UCSD-AML1 (cell line): ENCODE measurements around the gene GALNT2.

ENCODE experiments used
- DNase-seq: peaks from one replicate; lab custom pipeline; 2025; ENCODE audit not compliant: unreplicated experiment; lab: John Stamatoyannopoulos, UW

Gene GALNT2

GRCh38 chr1:230176326-230176725 lies 109.3 kb downstream of the GALNT2 start:
- no peak for DNase-seq

- DNase-seq: no peak
These were observed 109.9 kb downstream of the GALNT2 start for GRCh38 chr1:230176871-230177411.

GRCh38 chr1:230179249-230179648 lies 112.2 kb downstream of the GALNT2 start:
- DNase-seq: no peak

GRCh38 chr1:230185076-230186001 lies 118.3 kb downstream of the GALNT2 start:
- DNase-seq: no peak

- no peak for DNase-seq
These were observed 119.2 kb downstream of the GALNT2 start for GRCh38 chr1:230186003-230186863.

- peak; percentile 64 for DNase-seq
These were observed 119.8 kb downstream of the GALNT2 start for GRCh38 chr1:230186874-230187273.

- DNase-seq: no peak
These were observed 120.3 kb downstream of the GALNT2 start for GRCh38 chr1:230187290-230187689.

GRCh38 chr1:230188826-230189225 lies 121.8 kb downstream of the GALNT2 start:
- no peak for DNase-seq

GRCh38 chr1:230189341-230189740 lies 122.3 kb downstream of the GALNT2 start:
- DNase-seq: no peak

GRCh38 chr1:230189824-230190223 lies 122.8 kb downstream of the GALNT2 start:
- DNase-seq: no peak

- peak; percentile 45 for DNase-seq
These were observed 124.2 kb downstream of the GALNT2 start for GRCh38 chr1:230191079-230191804.

- DNase-seq: no peak
These were observed 124.8 kb downstream of the GALNT2 start for GRCh38 chr1:230191855-230192254.

- DNase-seq: no peak
These were observed 127.5 kb downstream of the GALNT2 start for GRCh38 chr1:230194525-230194924.

- no peak for DNase-seq
These were observed 128.2 kb downstream of the GALNT2 start for GRCh38 chr1:230195199-230195598.

- DNase-seq: no peak
These were observed 129.0 kb downstream of the GALNT2 start for GRCh38 chr1:230196077-230196476.

- no peak for DNase-seq
These were observed 130.9 kb downstream of the GALNT2 start for GRCh38 chr1:230197644-230198567.

- no peak for DNase-seq
These were observed 132.0 kb downstream of the GALNT2 start for GRCh38 chr1:230199034-230199433.

GRCh38 chr1:230199554-230199953 lies 132.5 kb downstream of the GALNT2 start:
- DNase-seq: no peak

GRCh38 chr1:230200276-230200675 lies 133.2 kb downstream of the GALNT2 start:
- no peak for DNase-seq

- DNase-seq: no peak
These were observed 134.4 kb downstream of the GALNT2 start for GRCh38 chr1:230201445-230201844.
